Activated T-helper 17 cell treated with anti-CD3 and anti-CD28 coated beads, Interleukin-2, amount 50 U/mL, for 72 hours (primary cell): ENCODE data around the gene SOX8. TPM values are rescaled to one million over a fixed set of nuclear protein-coding genes. Genes with fewer than 3 reads are reported as not detected.
"Not testable (repeated sequence)": the region's sequence is repeated elsewhere in the genome, so short reads cannot be mapped to it uniquely, and the experiment has no call there.

Experiments used
- ATAC-seq: fragments of 150-1000 bp; cut with Tn5 transposase; replicated peaks from 2 replicates; pipeline ENCODE4 v1.10.0; 2021; ENCODE audit warnings: mild to moderate bottlenecking, moderate library complexity
- H3K27ac Mint-ChIP-seq: one replicate; pipeline ENCODE4 v1.8.0; 2022; ENCODE audit warnings: mixed read lengths
- H3K27me3 Mint-ChIP-seq: one replicate; pipeline ENCODE4 v1.8.0; 2022; ENCODE audit warnings: mixed read lengths
- H3K36me3 Mint-ChIP-seq: one replicate; pipeline ENCODE4 v1.8.0; 2022; ENCODE audit warnings: low read depth, mild to moderate bottlenecking, mixed read lengths
- H3K4me1 Mint-ChIP-seq: one replicate; pipeline ENCODE4 v1.8.0; 2022; ENCODE audit warnings: mixed read lengths
- H3K4me3 Mint-ChIP-seq: one replicate; pipeline ENCODE4 v1.8.0; 2022; ENCODE audit warnings: mild to moderate bottlenecking, mixed read lengths
- H3K9me3 Mint-ChIP-seq: one replicate; pipeline ENCODE4 v1.8.0; 2022; ENCODE audit warnings: mixed read lengths
- total RNA-seq, 2 donors: library from RNA; stranded (reverse); gene quantifications; one replicate each; pipeline ENCODE4 v1.2.3, GENCODE V29; 2022

Gene SOX8
- total RNA-seq, 2 donors from 2014 or later, result 0.35 to 3.8 TPM

GRCh38 chr16:1021553-1022160 is 40.1 kb downstream of the SOX8 start:
- Mint-ChIP-seq H3K27ac (no peak overlapping the region), H3K36me3 (no peaks in the 10 kb centered on the region), H3K4me1 (no peaks in the 10 kb centered on the region), H3K9me3 (no peaks in the 10 kb centered on the region), H3K4me3 (no peak overlapping the region), H3K27me3 (no peaks in the 10 kb centered on the region)
- no peak for ATAC-seq

GRCh38 chr16:1022466-1022865 is 40.9 kb downstream of the SOX8 start:
- H3K9me3 Mint-ChIP-seq, result no peaks in the 10 kb centered on the region
- no peaks in the 10 kb centered on the region for H3K27me3 Mint-ChIP-seq
- no peaks in the 10 kb centered on the region for H3K36me3 Mint-ChIP-seq
- H3K4me3 Mint-ChIP-seq, result no peak overlapping the region
- ATAC-seq, result no peak
- no peak overlapping the region for H3K27ac Mint-ChIP-seq
- no peaks in the 10 kb centered on the region for H3K4me1 Mint-ChIP-seq

- Mint-ChIP-seq H3K4me1 (no peaks in the 10 kb centered on the region), H3K27me3 (no peaks in the 10 kb centered on the region), H3K36me3 (no peaks in the 10 kb centered on the region), H3K9me3 (no peaks in the 10 kb centered on the region), H3K4me3 (no peak overlapping the region), H3K27ac (no peak overlapping the region)
- ATAC-seq, result no peak
These were observed 42.6 kb downstream of the SOX8 start for GRCh38 chr16:1024138-1024537.

GRCh38 chr16:1025183-1025809 is 43.7 kb downstream of the SOX8 start:
- not testable (repeated sequence) for H3K27me3 Mint-ChIP-seq, H3K4me3 Mint-ChIP-seq, H3K9me3 Mint-ChIP-seq, H3K27ac Mint-ChIP-seq, H3K4me1 Mint-ChIP-seq, ATAC-seq, H3K36me3 Mint-ChIP-seq

DNA sequence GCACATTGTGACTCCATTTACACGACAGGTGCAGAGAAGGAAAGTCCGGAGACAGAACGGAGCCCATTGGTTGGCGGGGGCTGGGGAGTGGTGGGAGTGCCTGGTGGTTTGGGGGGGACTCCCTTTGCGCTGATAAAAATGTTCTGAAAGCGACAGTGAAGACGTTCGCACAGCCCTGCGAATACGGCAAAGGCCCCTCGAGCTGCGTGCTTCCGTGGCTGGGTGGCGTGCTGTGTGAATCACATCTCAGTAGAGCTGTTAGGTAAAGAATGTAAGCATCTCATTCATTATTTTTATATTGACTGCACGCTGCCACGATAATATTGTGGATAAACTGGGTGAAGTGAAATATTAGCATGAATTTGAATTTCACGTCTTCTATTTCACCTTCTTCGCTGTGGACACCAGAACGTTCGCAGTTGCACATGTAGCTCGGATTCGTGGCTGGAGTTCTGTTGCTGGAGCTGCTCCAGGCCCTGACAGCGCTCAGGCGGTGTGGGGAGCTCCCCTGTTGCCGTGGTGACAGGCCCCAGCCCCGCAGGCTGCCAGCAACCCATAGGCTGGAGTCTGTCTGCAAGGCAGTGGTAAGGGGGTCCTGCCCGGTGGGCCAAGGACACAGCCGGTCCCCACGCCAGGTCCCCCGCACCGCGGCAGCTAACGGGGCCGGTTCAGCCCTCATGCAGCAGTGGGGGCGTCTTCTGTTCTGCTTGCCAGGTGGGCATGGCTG is 44.6 kb downstream of the SOX8 start:
- Mint-ChIP-seq H3K4me1 (no peaks in the 10 kb centered on the region), H3K27me3 (peaks cover 4% of the 10 kb centered on the region), H3K36me3 (no peaks in the 10 kb centered on the region), H3K27ac (no peak overlapping the region), H3K4me3 (no peak overlapping the region), H3K9me3 (no peaks in the 10 kb centered on the region)
- ATAC-seq, result no peak

DNA sequence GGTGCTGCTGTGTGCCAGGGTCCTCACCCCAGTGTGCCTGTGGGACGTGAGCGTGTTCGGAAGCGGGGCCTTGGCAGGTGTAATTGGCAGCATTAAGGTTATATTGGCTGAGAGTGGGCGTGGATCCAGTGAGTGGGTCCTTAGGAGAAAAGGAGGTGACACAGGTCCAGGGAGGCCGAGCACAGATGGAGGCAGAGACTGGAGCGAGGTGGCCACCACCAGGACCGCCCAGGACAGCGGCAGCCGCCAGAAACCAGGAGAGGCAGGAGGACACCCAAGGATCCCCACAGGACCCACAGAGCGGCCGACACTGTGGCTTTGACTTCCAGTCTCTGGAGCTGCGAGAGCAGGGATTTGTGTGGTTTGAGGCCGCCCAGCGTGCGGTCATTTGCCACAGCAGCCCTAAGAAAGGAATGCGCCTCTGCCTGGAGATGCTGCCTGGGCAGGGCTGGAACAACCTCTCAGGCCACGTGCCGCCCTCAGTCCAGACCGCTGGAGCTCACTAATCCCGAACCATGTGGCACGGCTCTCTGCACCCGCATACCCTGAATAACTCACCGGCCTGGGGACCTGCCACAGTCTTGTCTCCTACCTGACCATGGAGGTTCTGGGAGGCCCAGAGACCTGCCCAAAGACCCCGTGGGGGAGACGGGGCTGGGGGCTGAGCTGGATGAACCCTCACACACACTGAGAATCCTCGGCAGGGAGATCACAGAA is 45.4 kb downstream of the SOX8 start:
- Mint-ChIP-seq H3K9me3 (no peaks in the 10 kb centered on the region), H3K27me3 (peaks cover 4% of the 10 kb centered on the region), H3K4me1 (no peaks in the 10 kb centered on the region), H3K4me3 (no peak overlapping the region), H3K36me3 (no peaks in the 10 kb centered on the region), H3K27ac (no peak overlapping the region)
- ATAC-seq, result no peak

DNA sequence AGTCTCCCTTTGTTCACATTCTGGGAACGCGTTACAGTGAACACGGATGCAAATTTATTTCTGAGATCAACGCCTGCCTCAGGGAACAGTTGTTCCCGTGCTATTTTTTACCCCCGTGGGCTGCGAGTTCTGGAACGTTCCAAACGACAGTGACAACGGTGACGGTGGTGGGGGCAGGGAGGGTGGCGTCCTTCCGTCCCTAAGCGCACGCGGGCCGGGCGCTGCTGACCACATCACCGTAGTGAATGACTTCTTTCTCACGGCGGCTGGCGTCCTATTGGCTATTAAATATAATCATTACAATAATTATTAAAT is 45.9 kb downstream of the SOX8 start:
- Mint-ChIP-seq H3K27me3 (peaks cover 4% of the 10 kb centered on the region), H3K4me3 (no peak overlapping the region), H3K36me3 (no peaks in the 10 kb centered on the region), H3K4me1 (no peaks in the 10 kb centered on the region), H3K27ac (no peak overlapping the region), H3K9me3 (no peaks in the 10 kb centered on the region)
- no peak for ATAC-seq

DNA sequence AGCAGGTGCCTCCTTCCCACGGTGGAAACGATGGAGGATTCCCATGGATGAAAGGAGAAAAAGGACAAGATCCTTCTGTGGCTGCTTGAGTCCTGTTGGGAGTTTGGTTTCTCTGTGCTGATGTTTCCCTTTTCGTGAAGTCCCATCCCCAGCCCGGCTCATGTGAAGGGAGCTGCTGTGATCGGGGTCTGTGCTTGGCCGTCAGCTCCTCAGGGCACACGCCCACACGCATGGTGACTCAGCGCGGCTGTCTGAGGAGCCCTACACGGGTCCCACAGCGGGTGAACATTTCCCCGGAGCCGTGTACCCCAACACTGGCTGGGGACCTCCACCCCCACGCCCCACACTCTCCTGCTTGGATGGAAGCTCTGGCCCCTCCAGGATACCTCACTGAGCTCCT is 46.5 kb downstream of the SOX8 start:
- H3K27ac Mint-ChIP-seq, result no peak overlapping the region
- H3K4me3 Mint-ChIP-seq, result no peak overlapping the region
- H3K4me1 Mint-ChIP-seq, result no peaks in the 10 kb centered on the region
- ATAC-seq, result no peak
- H3K27me3 Mint-ChIP-seq, result peaks cover 4% of the 10 kb centered on the region
- no peaks in the 10 kb centered on the region for H3K9me3 Mint-ChIP-seq
- H3K36me3 Mint-ChIP-seq, result no peaks in the 10 kb centered on the region

- H3K36me3 Mint-ChIP-seq, result no peaks in the 10 kb centered on the region
- H3K27ac Mint-ChIP-seq, result no peak overlapping the region
- no peak overlapping the region for H3K4me3 Mint-ChIP-seq
- H3K27me3 Mint-ChIP-seq, result peaks cover 4% of the 10 kb centered on the region
- no peaks in the 10 kb centered on the region for H3K4me1 Mint-ChIP-seq
- no peak for ATAC-seq
- no peaks in the 10 kb centered on the region for H3K9me3 Mint-ChIP-seq
These were observed 47.1 kb downstream of the SOX8 start for GRCh38 chr16:1028524-1029258.

GRCh38 chr16:1029259-1029545 is 47.6 kb downstream of the SOX8 start:
- no peaks in the 10 kb centered on the region for H3K4me1 Mint-ChIP-seq
- H3K27ac Mint-ChIP-seq, result no peak overlapping the region
- no peak overlapping the region for H3K4me3 Mint-ChIP-seq
- H3K9me3 Mint-ChIP-seq, result no peaks in the 10 kb centered on the region
- peaks cover 4% of the 10 kb centered on the region for H3K27me3 Mint-ChIP-seq
- no peak for ATAC-seq
- no peaks in the 10 kb centered on the region for H3K36me3 Mint-ChIP-seq

- no peak overlapping the region for H3K4me3 Mint-ChIP-seq
- no peak for ATAC-seq
- H3K36me3 Mint-ChIP-seq, result no peaks in the 10 kb centered on the region
- no peaks in the 10 kb centered on the region for H3K4me1 Mint-ChIP-seq
- no peaks in the 10 kb centered on the region for H3K9me3 Mint-ChIP-seq
- peaks cover 4% of the 10 kb centered on the region for H3K27me3 Mint-ChIP-seq
- H3K27ac Mint-ChIP-seq, result no peak overlapping the region
These were observed 48.9 kb downstream of the SOX8 start for GRCh38 chr16:1030473-1030901.

GRCh38 chr16:1031666-1032065 is 50.1 kb downstream of the SOX8 start:
- Mint-ChIP-seq H3K27me3 (peaks cover 4% of the 10 kb centered on the region), H3K4me1 (no peaks in the 10 kb centered on the region), H3K27ac (no peak overlapping the region), H3K9me3 (no peaks in the 10 kb centered on the region), H3K4me3 (no peak overlapping the region), H3K36me3 (no peaks in the 10 kb centered on the region)
- no peak for ATAC-seq

DNA sequence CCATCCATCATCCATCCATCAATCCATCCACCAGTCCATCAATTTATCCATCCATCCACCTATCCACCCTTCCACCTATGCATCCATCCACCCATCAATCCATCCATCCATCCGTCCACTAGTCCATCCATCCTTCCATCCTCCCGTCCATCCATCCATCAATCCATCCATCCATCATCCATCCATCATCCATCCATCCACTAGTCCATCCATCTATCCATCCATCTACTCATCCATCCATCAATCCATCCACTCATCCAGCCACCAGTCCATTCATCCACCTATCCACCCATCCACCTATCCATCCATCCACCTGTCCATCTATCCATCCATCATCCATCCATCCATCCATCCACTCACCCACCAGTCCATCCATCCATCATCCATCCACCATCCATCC is 51.0 kb downstream of the SOX8 start:
- Mint-ChIP-seq H3K27me3 (peaks cover 4% of the 10 kb centered on the region), H3K4me3 (no peak overlapping the region), H3K27ac (no peak overlapping the region), H3K36me3 (no peaks in the 10 kb centered on the region), H3K4me1 (no peaks in the 10 kb centered on the region), H3K9me3 (no peaks in the 10 kb centered on the region)
- ATAC-seq, result no peak

DNA sequence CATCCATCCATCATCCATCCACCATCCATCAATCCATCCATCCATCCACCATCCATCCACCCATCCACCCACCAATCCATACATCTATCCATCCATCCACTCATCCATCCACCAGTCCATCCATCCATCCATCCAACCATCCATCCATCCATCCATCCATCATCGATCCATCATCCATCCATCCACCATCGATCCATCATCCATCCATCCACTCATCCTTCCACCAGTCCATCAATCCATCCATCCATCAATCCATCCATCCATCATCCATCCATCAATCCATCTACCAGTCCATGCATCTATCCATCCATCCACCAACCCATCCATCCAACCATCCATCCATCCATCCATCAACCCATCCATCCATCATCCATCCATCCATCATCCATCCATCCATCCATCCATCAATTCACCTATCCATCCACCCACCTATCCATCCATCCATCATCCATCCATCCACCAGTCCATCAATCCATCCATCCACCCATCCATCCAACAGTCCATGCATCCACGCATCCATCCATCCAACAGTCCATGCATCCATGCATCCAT is 51.6 kb downstream of the SOX8 start:
- no peak overlapping the region for H3K27ac Mint-ChIP-seq
- H3K4me1 Mint-ChIP-seq, result no peaks in the 10 kb centered on the region
- H3K4me3 Mint-ChIP-seq, result no peak overlapping the region
- H3K36me3 Mint-ChIP-seq, result no peaks in the 10 kb centered on the region
- peaks cover 4% of the 10 kb centered on the region for H3K27me3 Mint-ChIP-seq
- no peaks in the 10 kb centered on the region for H3K9me3 Mint-ChIP-seq
- ATAC-seq, result no peak
